ENCODE data around the gene ADGRB3. TPM values are rescaled to one million over a fixed set of nuclear protein-coding genes. Genes with fewer than 3 reads are reported as not detected.
"Not testable (repeated sequence)": the region's sequence is repeated elsewhere in the genome, so short reads cannot be mapped to it uniquely, and the experiment has no call there.

The ADGRB3 gene
- total RNA-seq, 2 experiments from 2014 or later, result not detected

DNA sequence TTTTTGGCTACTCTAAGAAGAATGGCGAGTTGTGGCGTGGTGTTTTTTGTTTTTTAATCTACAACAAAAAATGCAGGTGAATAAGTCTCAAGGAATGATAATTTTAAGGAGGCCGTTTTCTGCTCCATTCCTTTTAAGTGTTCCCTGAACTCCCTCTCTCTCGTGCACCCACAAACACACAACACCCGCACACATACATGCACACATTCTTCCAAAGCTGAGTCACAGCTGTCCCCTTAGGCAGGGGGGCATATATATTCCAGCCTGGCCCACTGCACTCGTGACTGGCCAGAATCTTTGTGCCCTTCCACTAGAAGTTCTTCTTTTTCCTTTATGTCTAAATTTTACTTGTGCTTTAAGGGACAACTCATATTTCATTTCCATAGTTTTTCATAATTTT is 756.0 kb downstream of the ADGRB3 start:
- no peaks in the 10 kb centered on the region for H3K27me3 Mint-ChIP-seq
- H3K36me3 Mint-ChIP-seq (ENCODE audit: low read depth), result no peaks in the 10 kb centered on the region
- ChIA-PET CTCF (interaction anchor here (0.6 kb wide), 1 partner anchor 1417 kb away, joined by 4 read pairs; no protein-coding TSS in a partner anchor), POLR2A (no interaction called here)
- no peaks in the 10 kb centered on the region for H3K9me3 Mint-ChIP-seq
- H3K27ac Mint-ChIP-seq, result no peak overlapping the region
- no peaks in the 10 kb centered on the region for H3K4me1 Mint-ChIP-seq
- no peak overlapping the region for H3K4me3 Mint-ChIP-seq
- no peak for DNase-seq

- Mint-ChIP-seq H3K9me3 (no peaks in the 10 kb centered on the region), H3K36me3 (ENCODE audit: low read depth) (no peaks in the 10 kb centered on the region), H3K4me1 (no peaks in the 10 kb centered on the region), H3K27ac (no peak overlapping the region), H3K27me3 (no peaks in the 10 kb centered on the region), H3K4me3 (no peak overlapping the region)
- no peak for DNase-seq
- CTCF ChIA-PET, result no interaction called here
- POLR2A ChIA-PET, result no interaction called here
These were observed 757.7 kb downstream of the ADGRB3 start for GRCh38 chr6:69392745-69393144.

DNA sequence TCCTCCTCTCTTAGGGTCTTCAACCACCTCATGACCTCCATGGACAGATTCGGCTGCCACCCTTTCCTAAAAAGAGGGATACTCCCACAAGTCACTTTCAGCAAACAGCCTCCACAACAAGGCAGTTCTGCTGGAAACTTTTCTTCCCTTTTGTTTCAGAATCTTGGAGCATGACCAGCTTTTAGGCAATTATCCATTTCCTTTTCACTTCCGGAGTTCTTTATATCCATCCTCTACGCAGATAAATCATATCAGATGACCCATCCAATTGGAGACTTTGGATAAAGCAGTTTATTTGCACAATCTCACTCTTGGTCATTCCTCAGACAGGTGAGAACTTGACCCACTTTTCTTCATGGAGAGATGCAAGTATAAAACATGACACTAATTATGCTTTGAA is 763.2 kb downstream of the ADGRB3 start:
- ChIA-PET CTCF (no interaction called here), POLR2A (no interaction called here)
- Mint-ChIP-seq H3K4me1 (no peaks in the 10 kb centered on the region), H3K9me3 (no peaks in the 10 kb centered on the region), H3K4me3 (no peak overlapping the region), H3K27me3 (no peaks in the 10 kb centered on the region), H3K36me3 (ENCODE audit: low read depth) (no peaks in the 10 kb centered on the region), H3K27ac (no peak overlapping the region)
- no peak for DNase-seq

DNA sequence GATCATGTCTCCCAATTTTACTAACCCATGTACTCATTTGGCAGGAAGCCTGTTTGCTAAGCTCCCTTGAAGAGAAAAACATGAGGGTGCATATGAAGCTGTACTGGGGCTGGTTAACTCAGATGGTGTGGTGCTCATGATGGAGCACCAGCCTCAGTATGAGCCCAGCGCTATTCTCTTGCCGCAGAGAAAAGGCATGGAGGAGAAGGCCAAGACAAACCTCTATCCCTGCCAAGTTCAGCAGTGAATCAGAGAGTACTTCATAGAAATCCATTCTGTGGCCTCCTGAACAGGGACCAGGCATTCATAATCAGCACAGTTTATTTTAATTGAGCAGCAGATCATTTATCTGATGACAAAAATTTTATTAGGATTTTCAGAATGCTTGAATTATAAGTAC is 763.6 kb downstream of the ADGRB3 start:
- Mint-ChIP-seq H3K4me3 (no peak overlapping the region), H3K27me3 (no peaks in the 10 kb centered on the region), H3K4me1 (no peaks in the 10 kb centered on the region), H3K36me3 (ENCODE audit: low read depth) (no peaks in the 10 kb centered on the region), H3K9me3 (no peaks in the 10 kb centered on the region), H3K27ac (no peak overlapping the region)
- ChIA-PET CTCF (no interaction called here), POLR2A (no interaction called here)
- no peak for DNase-seq

DNA sequence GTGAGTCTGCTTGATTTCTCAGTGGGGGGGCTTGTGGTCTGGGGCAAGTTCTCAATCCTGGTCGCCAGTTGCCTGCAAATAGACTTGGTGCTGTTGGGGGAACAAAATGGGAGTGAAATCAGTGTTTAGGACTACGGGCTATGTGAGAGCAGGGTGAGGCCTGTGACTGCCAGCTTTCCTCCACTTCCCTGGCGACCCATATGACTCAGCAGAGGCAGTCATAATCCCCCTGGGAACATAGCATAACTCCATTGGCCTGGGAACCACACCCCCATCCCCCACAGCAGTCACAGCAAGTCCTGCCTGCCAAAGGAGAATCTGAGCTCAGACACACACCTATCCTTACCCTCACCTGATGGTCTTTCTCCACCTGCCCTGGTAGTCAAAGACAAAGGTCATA is 773.8 kb downstream of the ADGRB3 start:
- no peaks in the 10 kb centered on the region for H3K4me1 Mint-ChIP-seq
- ChIA-PET POLR2A (no interaction called here), CTCF (no interaction called here)
- H3K27me3 Mint-ChIP-seq, result no peaks in the 10 kb centered on the region
- no peaks in the 10 kb centered on the region for H3K36me3 Mint-ChIP-seq (ENCODE audit: low read depth)
- no peak for DNase-seq
- H3K4me3 Mint-ChIP-seq, result no peak overlapping the region
- H3K27ac Mint-ChIP-seq, result no peak overlapping the region
- H3K9me3 Mint-ChIP-seq, result peaks cover 2% of the 10 kb centered on the region

DNA sequence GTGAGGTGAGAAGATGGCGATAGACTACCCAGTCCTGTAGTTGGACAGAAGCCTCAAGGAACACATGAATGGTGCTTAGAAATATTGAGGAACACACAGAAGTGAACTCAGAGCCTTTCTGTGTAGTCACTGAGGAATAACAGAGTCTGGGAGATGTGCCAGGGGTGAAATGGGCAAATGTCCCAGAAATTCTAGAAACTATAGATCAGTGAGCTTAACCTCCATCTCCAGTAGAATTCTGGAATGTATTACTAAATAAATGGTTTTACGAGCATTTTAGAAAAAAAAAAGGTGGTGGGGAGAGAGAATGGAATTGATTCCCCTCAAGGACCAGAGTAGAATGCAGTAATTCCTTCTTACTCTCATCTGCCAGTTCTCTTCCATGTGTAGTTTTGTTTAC is 781.7 kb downstream of the ADGRB3 start:
- ChIA-PET CTCF (no interaction called here), POLR2A (no interaction called here)
- H3K4me1 Mint-ChIP-seq, result no peaks in the 10 kb centered on the region
- no peaks in the 10 kb centered on the region for H3K27me3 Mint-ChIP-seq
- no peak overlapping the region for H3K4me3 Mint-ChIP-seq
- H3K27ac Mint-ChIP-seq, result no peak overlapping the region
- no peaks in the 10 kb centered on the region for H3K9me3 Mint-ChIP-seq
- no peaks in the 10 kb centered on the region for H3K36me3 Mint-ChIP-seq (ENCODE audit: low read depth)
- no peak for DNase-seq

DNA sequence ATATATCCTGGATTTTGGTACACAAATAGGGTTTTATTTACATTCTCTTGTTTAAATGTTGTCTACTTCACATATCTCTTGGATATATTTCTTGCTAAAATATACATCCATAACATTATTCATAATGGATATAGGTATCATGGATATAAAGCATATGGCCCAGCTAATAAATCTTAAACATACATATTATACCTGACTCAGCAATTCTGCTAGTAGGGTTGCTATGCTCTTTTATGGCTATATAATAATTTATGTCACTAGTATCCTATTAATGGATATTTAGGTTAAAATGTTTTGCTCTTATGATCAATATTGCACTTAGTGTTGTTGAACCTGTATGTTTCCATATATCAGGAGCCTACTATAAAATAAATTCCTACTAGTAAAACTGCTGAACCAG is 786.2 kb downstream of the ADGRB3 start:
- no peaks in the 10 kb centered on the region for H3K27me3 Mint-ChIP-seq
- H3K27ac Mint-ChIP-seq, result no peak overlapping the region
- no peaks in the 10 kb centered on the region for H3K9me3 Mint-ChIP-seq
- no peaks in the 10 kb centered on the region for H3K36me3 Mint-ChIP-seq (ENCODE audit: low read depth)
- H3K4me3 Mint-ChIP-seq, result no peak overlapping the region
- no peak for DNase-seq
- CTCF ChIA-PET, result no interaction called here
- H3K4me1 Mint-ChIP-seq, result no peaks in the 10 kb centered on the region
- POLR2A ChIA-PET, result no interaction called here

- H3K4me3 Mint-ChIP-seq, result no peak overlapping the region
- POLR2A ChIA-PET, result no interaction called here
These were observed 786.9 kb downstream of the ADGRB3 start for GRCh38 chr6:69422020-69422419.

DNA sequence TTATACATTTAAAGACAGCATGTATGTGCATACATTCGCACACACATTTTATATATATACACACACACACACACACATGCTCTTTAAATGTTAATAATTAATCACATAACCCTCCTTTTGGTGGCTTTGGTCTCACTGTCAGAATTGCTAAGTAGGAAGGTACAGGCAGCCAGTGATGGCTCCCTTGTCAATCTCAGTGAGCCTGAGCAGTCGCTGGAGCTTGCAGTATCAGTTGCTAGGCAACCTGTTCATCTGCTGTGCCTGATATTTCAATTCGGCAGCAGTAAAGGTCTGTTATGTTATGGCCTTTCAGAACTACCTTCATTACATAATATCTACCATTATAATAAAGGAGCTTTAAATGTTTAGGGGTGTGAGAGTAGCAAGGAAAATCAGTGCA is 787.4 kb downstream of the ADGRB3 start:
- no peaks in the 10 kb centered on the region for H3K4me1 Mint-ChIP-seq

More at GRCh38 chr6:69422020-69422419, 786.9 kb downstream of the ADGRB3 start:
- H3K9me3 Mint-ChIP-seq, result no peaks in the 10 kb centered on the region
- DNase-seq, result no peak
- H3K27me3 Mint-ChIP-seq, result no peaks in the 10 kb centered on the region
- H3K27ac Mint-ChIP-seq, result no peak overlapping the region
- CTCF ChIA-PET, result no interaction called here
- H3K4me1 Mint-ChIP-seq, result no peaks in the 10 kb centered on the region
- no peaks in the 10 kb centered on the region for H3K36me3 Mint-ChIP-seq (ENCODE audit: low read depth)

DNA sequence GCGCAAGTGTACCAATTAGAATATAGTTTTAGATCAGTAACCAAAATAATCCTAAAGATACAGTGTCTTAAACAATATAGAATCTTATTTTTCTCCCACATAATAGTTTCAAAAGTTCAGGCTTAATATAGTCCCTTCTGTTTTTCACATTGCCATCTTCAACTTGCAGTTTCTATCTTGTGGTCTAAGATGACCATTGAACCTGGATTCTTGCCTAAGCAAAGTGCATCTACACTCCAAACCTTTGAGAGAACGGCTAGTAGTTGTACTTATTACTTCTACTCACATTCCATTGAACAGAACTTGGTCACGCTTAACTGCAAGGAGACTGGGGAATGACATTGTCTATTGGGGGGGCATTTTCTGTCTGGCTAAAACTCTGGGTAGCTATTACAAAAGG is 788.7 kb downstream of the ADGRB3 start:
- Mint-ChIP-seq H3K4me3 (no peak overlapping the region), H3K27ac (no peak overlapping the region), H3K27me3 (no peaks in the 10 kb centered on the region), H3K4me1 (no peaks in the 10 kb centered on the region), H3K36me3 (ENCODE audit: low read depth) (no peaks in the 10 kb centered on the region), H3K9me3 (no peaks in the 10 kb centered on the region)
- DNase-seq, result no peak
- ChIA-PET POLR2A (no interaction called here), CTCF (no interaction called here)

More for the DNA sequence above, 787.4 kb downstream of the ADGRB3 start:
- Mint-ChIP-seq H3K27me3 (no peaks in the 10 kb centered on the region), H3K27ac (no peak overlapping the region), H3K4me3 (no peak overlapping the region), H3K36me3 (ENCODE audit: low read depth) (no peaks in the 10 kb centered on the region), H3K9me3 (no peaks in the 10 kb centered on the region)
- CTCF ChIA-PET, result no interaction called here
- POLR2A ChIA-PET, result no interaction called here
- DNase-seq, result no peak

DNA sequence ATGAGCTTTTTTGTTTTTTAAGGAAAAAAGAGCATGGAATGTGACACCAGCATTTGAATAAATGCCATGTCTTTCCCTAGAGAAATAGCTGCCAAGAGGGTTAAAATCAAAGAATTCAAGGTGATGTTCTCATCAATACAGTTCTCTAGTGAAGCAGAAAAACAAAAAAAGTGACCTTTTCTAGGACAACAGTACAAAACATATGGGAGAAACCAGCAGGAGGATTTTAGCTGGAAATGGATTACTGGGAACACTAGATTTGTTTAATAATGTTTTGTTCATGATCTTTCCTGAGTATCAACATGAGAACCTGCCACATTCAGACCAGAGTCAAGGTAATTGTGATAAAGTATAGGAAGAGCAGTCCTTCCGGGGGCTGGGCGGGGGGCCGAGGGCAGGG is 789.5 kb downstream of the ADGRB3 start:
- no peak overlapping the region for H3K27ac Mint-ChIP-seq
- no peaks in the 10 kb centered on the region for H3K9me3 Mint-ChIP-seq
- ChIA-PET POLR2A (no interaction called here), CTCF (no interaction called here)
- no peak for DNase-seq
- no peaks in the 10 kb centered on the region for H3K27me3 Mint-ChIP-seq
- no peak overlapping the region for H3K4me3 Mint-ChIP-seq
- H3K36me3 Mint-ChIP-seq (ENCODE audit: low read depth), result no peaks in the 10 kb centered on the region
- no peaks in the 10 kb centered on the region for H3K4me1 Mint-ChIP-seq

DNA sequence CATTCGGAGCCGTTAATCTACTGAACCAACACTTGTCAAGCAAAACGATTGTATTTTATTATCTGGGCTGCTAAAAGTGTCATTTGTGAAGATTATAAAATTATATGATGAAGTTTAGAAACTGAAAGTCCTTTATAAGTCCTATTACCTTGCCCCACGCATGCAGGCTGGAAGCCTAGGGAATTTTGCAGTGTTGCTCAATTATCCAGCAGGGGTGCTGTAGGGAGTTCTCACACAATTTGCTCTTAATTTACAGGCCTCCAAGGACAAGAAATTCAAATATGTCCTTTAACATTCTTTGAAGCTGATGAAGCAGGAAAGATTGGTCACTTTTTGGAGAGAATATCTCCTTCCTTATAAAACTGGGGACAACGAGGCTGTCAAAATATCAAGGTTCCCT is 792.8 kb downstream of the ADGRB3 start:
- no peaks in the 10 kb centered on the region for H3K9me3 Mint-ChIP-seq
- ChIA-PET POLR2A (no interaction called here), CTCF (no interaction called here)
- no peak for DNase-seq
- H3K27ac Mint-ChIP-seq, result no peak overlapping the region
- H3K27me3 Mint-ChIP-seq, result no peaks in the 10 kb centered on the region
- H3K4me1 Mint-ChIP-seq, result no peaks in the 10 kb centered on the region
- no peak overlapping the region for H3K4me3 Mint-ChIP-seq
- H3K36me3 Mint-ChIP-seq (ENCODE audit: low read depth), result no peaks in the 10 kb centered on the region

DNA sequence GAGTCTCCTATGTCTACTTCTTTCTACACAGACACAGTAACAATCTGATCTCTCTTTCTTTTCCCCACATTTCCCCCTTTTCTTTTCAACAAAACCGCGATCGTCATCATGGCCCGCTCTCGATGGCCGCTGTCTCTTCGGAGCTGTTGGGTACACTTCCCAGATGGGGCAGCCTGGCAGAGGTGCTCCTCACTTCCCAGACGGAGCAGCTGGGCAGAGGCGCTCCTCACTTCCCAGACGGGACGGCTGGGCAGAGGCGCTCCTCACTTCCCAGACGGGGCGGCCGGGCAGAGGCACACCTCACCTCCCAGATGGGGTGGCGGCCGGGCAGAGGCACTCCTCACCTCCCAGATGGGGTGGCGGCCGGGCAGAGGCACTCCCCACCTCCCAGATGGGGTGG is 797.1 kb downstream of the ADGRB3 start:
- H3K9me3 Mint-ChIP-seq; H3K36me3 Mint-ChIP-seq (ENCODE audit: low read depth); DNase-seq; H3K4me3 Mint-ChIP-seq; H3K27ac Mint-ChIP-seq; H3K27me3 Mint-ChIP-seq; POLR2A ChIA-PET; H3K4me1 Mint-ChIP-seq; CTCF ChIA-PET: not testable (repeated sequence)

DNA sequence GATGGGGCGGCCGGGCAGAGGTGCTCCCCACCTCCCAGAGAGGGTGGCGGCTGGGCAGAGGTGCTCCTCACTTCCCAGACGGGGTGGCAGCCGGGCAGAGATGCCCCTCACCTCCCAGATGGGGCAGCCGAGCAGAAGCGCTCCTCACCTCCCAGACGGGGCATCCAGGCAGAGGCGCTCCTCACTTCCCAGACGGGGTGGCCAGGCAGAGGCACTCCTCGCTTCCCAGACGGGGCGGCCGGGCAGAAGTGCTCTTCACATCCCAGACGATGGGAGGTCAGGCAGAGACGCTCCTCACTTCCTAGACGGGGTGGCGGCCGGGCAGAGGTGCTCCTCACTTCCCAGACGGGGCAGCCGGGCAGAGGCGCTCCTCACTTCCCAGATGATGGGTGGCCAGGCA is 798.0 kb downstream of the ADGRB3 start:
- H3K9me3 Mint-ChIP-seq; DNase-seq; POLR2A ChIA-PET; H3K4me1 Mint-ChIP-seq; H3K36me3 Mint-ChIP-seq (ENCODE audit: low read depth); H3K4me3 Mint-ChIP-seq; CTCF ChIA-PET; H3K27ac Mint-ChIP-seq; H3K27me3 Mint-ChIP-seq: not testable (repeated sequence)

DNA sequence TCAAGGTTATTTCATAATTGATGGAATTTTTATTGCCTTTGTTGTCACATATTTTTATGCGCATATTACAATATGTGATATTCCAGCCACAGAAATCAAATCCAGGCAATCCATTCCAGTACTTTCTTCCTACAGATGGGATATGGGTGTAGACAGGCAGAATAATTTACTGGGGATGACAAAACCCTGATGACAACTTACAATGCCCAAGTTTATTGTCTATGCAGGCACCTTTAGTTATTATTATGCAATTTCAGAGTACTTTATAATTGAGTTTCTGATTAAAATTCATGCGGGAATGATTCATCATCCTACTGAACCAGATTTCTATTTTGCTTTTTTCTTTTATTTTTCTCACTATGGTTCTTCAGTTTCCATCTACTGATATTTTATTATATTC is 803.0 kb downstream of the ADGRB3 start:
- Mint-ChIP-seq H3K36me3 (ENCODE audit: low read depth) (no peaks in the 10 kb centered on the region), H3K4me3 (no peak overlapping the region), H3K9me3 (no peaks in the 10 kb centered on the region), H3K4me1 (no peaks in the 10 kb centered on the region), H3K27me3 (no peaks in the 10 kb centered on the region), H3K27ac (no peak overlapping the region)
- ChIA-PET POLR2A (no interaction called here), CTCF (no interaction called here)
- no peak for DNase-seq
